Astrocyte (in vitro differentiated cells and primary cell): Measurements from ENCODE around the gene PDGFC.

Source experiments
- EZH2 ChIP-seq: IDR thresholded peaks from 2 replicates; pipeline ENCODE4 v1.6.1; 2012; ENCODE audit warnings: mild to moderate bottlenecking, low read length, inconsistent platforms; ENCODE audit not compliant: insufficient read depth
- TF ChIP-seq, protein P1 (sequence below): IDR thresholded peaks from 2 replicates; pipeline ENCODE4 v1.5.1; 2011; ENCODE audit warnings: low read depth, mild to moderate bottlenecking, inconsistent platforms, low read length, moderate library complexity; ENCODE audit not compliant: insufficient read depth

DNA sequence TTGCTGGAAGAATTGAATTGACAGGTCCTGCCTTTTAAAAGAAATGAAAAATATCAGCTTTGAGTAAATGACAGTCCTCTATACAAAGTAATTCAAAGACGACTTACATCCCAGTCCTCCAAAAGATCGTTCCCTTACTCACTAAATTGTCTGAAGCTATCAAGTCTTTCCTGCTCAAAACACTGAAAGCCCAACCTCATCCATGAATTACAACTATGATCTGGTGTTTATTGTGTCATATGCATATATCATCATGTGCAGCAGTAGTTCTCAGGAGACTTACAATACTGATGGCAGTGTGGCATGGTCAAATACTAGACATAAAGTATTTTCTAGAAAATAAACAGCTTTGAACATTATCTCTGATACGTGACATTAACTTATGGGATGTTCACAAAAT lies 97.8 kb downstream of the PDGFC start:
- TF ChIP-seq, protein P1, sequence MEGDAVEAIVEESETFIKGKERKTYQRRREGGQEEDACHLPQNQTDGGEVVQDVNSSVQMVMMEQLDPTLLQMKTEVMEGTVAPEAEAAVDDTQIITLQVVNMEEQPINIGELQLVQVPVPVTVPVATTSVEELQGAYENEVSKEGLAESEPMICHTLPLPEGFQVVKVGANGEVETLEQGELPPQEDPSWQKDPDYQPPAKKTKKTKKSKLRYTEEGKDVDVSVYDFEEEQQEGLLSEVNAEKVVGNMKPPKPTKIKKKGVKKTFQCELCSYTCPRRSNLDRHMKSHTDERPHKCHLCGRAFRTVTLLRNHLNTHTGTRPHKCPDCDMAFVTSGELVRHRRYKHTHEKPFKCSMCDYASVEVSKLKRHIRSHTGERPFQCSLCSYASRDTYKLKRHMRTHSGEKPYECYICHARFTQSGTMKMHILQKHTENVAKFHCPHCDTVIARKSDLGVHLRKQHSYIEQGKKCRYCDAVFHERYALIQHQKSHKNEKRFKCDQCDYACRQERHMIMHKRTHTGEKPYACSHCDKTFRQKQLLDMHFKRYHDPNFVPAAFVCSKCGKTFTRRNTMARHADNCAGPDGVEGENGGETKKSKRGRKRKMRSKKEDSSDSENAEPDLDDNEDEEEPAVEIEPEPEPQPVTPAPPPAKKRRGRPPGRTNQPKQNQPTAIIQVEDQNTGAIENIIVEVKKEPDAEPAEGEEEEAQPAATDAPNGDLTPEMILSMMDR = no peak
- TF ChIP-seq EZH2 = no peak
